Calu3 (cell line): ENCODE data around the gene WFS1. TPM values are rescaled to one million over a fixed set of nuclear protein-coding genes. Genes with fewer than 3 reads are reported as not detected.

Experiments used
- BruUV-seq: library from RNA; stranded (reverse); fragments of 400-500 nt; replicated peaks from 2 replicates; lab custom pipeline; 2021; lab: Mats Ljungman, UMichigan
- CTCF ChIA-PET: fragments of 300-600 bp; sonication (Branson Sonifier 250); formaldehyde crosslinking; loops from one replicate; lab custom pipeline; 2022; ENCODE audit warnings: antibody characterized with exemption; lab: Charles Lee
- DNase-seq: peaks from one replicate; pipeline ENCODE4 v3.0.0; 2022
- H3K27ac Mint-ChIP-seq: one replicate; pipeline ENCODE4 v1.8.0; 2022; ENCODE audit warnings: mixed read lengths; ENCODE audit not compliant: unreplicated experiment
- H3K27me3 Mint-ChIP-seq: one replicate; pipeline ENCODE4 v1.8.0; 2022; ENCODE audit warnings: mixed read lengths; ENCODE audit not compliant: unreplicated experiment
- H3K36me3 Mint-ChIP-seq: one replicate; pipeline ENCODE4 v1.8.0; 2022; ENCODE audit warnings: mild to moderate bottlenecking, moderate library complexity, mixed read lengths; ENCODE audit not compliant: insufficient read depth, unreplicated experiment
- H3K4me1 Mint-ChIP-seq: one replicate; pipeline ENCODE4 v1.8.0; 2022; ENCODE audit warnings: mild to moderate bottlenecking, low read depth, mixed read lengths; ENCODE audit not compliant: unreplicated experiment
- H3K4me3 Mint-ChIP-seq: one replicate; pipeline ENCODE4 v1.8.0; 2022; ENCODE audit warnings: mild to moderate bottlenecking, low read depth, moderate library complexity, mixed read lengths; ENCODE audit not compliant: unreplicated experiment
- H3K9me3 Mint-ChIP-seq: one replicate; pipeline ENCODE4 v1.8.0; 2022; ENCODE audit warnings: low read depth, mixed read lengths; ENCODE audit not compliant: unreplicated experiment
- CTCF ChIP-seq: fragments of 200-600 bp; IDR thresholded peaks from one replicate; pipeline ENCODE4 v1.8.0; 2022; ENCODE audit warnings: antibody characterized with exemption; ENCODE audit not compliant: unreplicated experiment
- intact Hi-C: fragments of 100-400 bp; cut with micrococcal nuclease; formaldehyde crosslinking; loops from one replicate; pipeline ENCODE4 v1.10.0; 2022; ENCODE audit not compliant: unreplicated experiment
- total RNA-seq: library from RNA; stranded (reverse); gene quantifications from 2 replicates; pipeline ENCODE4 v1.2.3, GENCODE V29; 2022

WFS1 gene
- total RNA-seq, 1 experiment from 2014 or later, result 23.4 TPM

GRCh38 chr4:6341696-6342095, 72.0 kb downstream of the WFS1 start:
- no peak for TF ChIP-seq CTCF
- Mint-ChIP-seq H3K4me3 (no peak overlapping the region), H3K4me1 (peaks cover 20% of the 10 kb centered on the region), H3K27me3 (peaks cover 36% of the 10 kb centered on the region), H3K9me3 (no peaks in the 10 kb centered on the region), H3K27ac (no peak overlapping the region), H3K36me3 (no peaks in the 10 kb centered on the region)
- DNase-seq, result no peak
- CTCF ChIA-PET, result interaction anchor here (0.7 kb wide), 1 partner anchor 208 kb away, joined by 5 read pairs; no protein-coding TSS in a partner anchor
- intact Hi-C loops, result loop anchor here (5.0 kb wide), 1 partner anchor 206 kb away; no protein-coding TSS in a partner anchor
- BruUV-seq, result no TSS peak

GRCh38 chr4:6342530-6343293, 73.1 kb downstream of the WFS1 start:
- no TSS peak for BruUV-seq
- TF ChIP-seq CTCF, result no peak
- H3K27ac Mint-ChIP-seq, result no peak overlapping the region
- H3K9me3 Mint-ChIP-seq, result no peaks in the 10 kb centered on the region
- H3K27me3 Mint-ChIP-seq, result peaks cover 34% of the 10 kb centered on the region
- intact Hi-C loops, result loop anchor here (5.0 kb wide), 1 partner anchor 205 kb away; no protein-coding TSS in a partner anchor
- CTCF ChIA-PET, result no interaction called here
- DNase-seq, result no peak
- no peak overlapping the region for H3K4me3 Mint-ChIP-seq
- H3K4me1 Mint-ChIP-seq, result peaks cover 13% of the 10 kb centered on the region
- no peaks in the 10 kb centered on the region for H3K36me3 Mint-ChIP-seq

GRCh38 chr4:6343939-6344408, 74.3 kb downstream of the WFS1 start:
- intact Hi-C loops, result loop anchor here (2.0 to 5.0 kb wide), 2 partner anchors 83 to 203 kb away; no protein-coding TSS in a partner anchor
- peak; percentile 68 for DNase-seq
- H3K27ac Mint-ChIP-seq, result no peak overlapping the region
- H3K4me3 Mint-ChIP-seq, result no peak overlapping the region
- no peaks in the 10 kb centered on the region for H3K4me1 Mint-ChIP-seq
- H3K9me3 Mint-ChIP-seq, result no peaks in the 10 kb centered on the region
- CTCF ChIA-PET, result interaction anchor here (0.6 to 1.7 kb wide), 3 partner anchors 13 to 202 kb away, joined by 3 to 6 read pairs (median 5); no protein-coding TSS in a partner anchor
- TF ChIP-seq CTCF, result no peak
- no TSS peak for BruUV-seq
- no peaks in the 10 kb centered on the region for H3K36me3 Mint-ChIP-seq
- H3K27me3 Mint-ChIP-seq, result peaks cover 21% of the 10 kb centered on the region

GRCh38 chr4:6345096-6345830, 75.6 kb downstream of the WFS1 start:
- TF ChIP-seq CTCF, result no peak
- BruUV-seq, result no TSS peak
- Mint-ChIP-seq H3K4me3 (no peak overlapping the region), H3K9me3 (no peaks in the 10 kb centered on the region), H3K36me3 (no peaks in the 10 kb centered on the region), H3K4me1 (no peaks in the 10 kb centered on the region), H3K27ac (no peak overlapping the region), H3K27me3 (peaks cover 9% of the 10 kb centered on the region)
- no peak for DNase-seq
- intact Hi-C loops, result loop anchor here (2.0 kb wide), 1 partner anchor 82 kb away; no protein-coding TSS in a partner anchor
- CTCF ChIA-PET, result interaction anchor here (1.7 kb wide), 1 partner anchor 201 kb away, joined by 6 read pairs; no protein-coding TSS in a partner anchor
